Measurements from ENCODE around the gene PHF12. TPM values are rescaled to one million over a fixed set of nuclear protein-coding genes. Genes with fewer than 3 reads are reported as not detected.

Gene PHF12
- total and polyA plus RNA-seq, 2 of the 8 experiments (the other 6 are each of a cell fraction or from before 2014, with no cell fraction given): 38.8 to 65.7 TPM

- 90% methylated on average over 7 of the region's 7 CpGs; no CpG with 5 or more reads in 1 of the 2 experiments for WGBS, 2 experiments (ENCODE audit: extremely low coverage in 1 of 2, insufficient coverage in 1 of 2, insufficient read length in 1 of 2, insufficient replicate concordance in 2 of 2, low coverage in 1 of 2, low lambda C conversion rate in 2 of 2, missing lambda C conversion rate in 1 of 2)
- H2BK20ac ChIP-seq (ENCODE audit: low read length): no peak overlapping the region
- H2AK5ac ChIP-seq (ENCODE audit: low read depth, low read length): no peak overlapping the region
- H4K5ac ChIP-seq (ENCODE audit: insufficient read length, low read depth, low read length): no peak overlapping the region
- no peak overlapping the region for H4K8ac ChIP-seq (ENCODE audit: extremely low read depth, insufficient read depth, low read length)
- TF ChIP-seq ATF2 (IDR thresholded peaks at IDR 0.05; ENCODE audit: low read length) (no peak), SAP30 (IDR thresholded peaks at IDR 0.05; ENCODE audit: insufficient read depth, insufficient replicate concordance, low read length) (no peak), USF2 (IDR thresholded peaks at IDR 0.05; ENCODE audit: low read length) (no peak), CHD2 (IDR thresholded peaks at IDR 0.05; ENCODE audit: low read length) (no peak), SP2 (IDR thresholded peaks at IDR 0.05; ENCODE audit: low read length) (no peak), TAF7 (optimal IDR thresholded peaks at IDR 0.05; ENCODE audit: borderline replicate concordance, low read depth, low read length) (no peak), RNF2 (IDR thresholded peaks at IDR 0.05; ENCODE audit: borderline replicate concordance, low read depth, low read length, missing control alignments, poor library complexity, severe bottlenecking) (no peak), RFX5 (IDR thresholded peaks at IDR 0.05; ENCODE audit: borderline replicate concordance, low read depth, low read length) (no peak), MAX (IDR thresholded peaks at IDR 0.05) (no peak), KDM5A (IDR thresholded peaks at IDR 0.05; ENCODE audit: low read length) (no peak)
- H3K27ac ChIP-seq (ENCODE audit: low read depth, low read length): no peak overlapping the region
- H3K56ac ChIP-seq (replicated peaks; ENCODE audit: insufficient read length, low read depth, low read length): no peak overlapping the region
- no peak overlapping the region for H2BK5ac ChIP-seq (ENCODE audit: low read depth, low read length)
- H3K4me2 ChIP-seq (ENCODE audit: insufficient read depth in 1 of 2, low read depth in 2 of 2, low read length in 2 of 2): no peak overlapping the region
- no peaks in the 10 kb centered on the region for H3K79me2 ChIP-seq (ENCODE audit: control insufficient read depth in 1 of 2, insufficient read depth in 2 of 2, low read length in 2 of 2)
- no peaks in the 10 kb centered on the region for H3K9me3 ChIP-seq (ENCODE audit: insufficient read depth in 2 of 2, low read depth in 1 of 2, low read length in 1 of 2)
- H3K4me1 ChIP-seq (replicated peaks in 1 of 4; ENCODE audit: control insufficient read depth in 3 of 4, insufficient read depth in 4 of 4, low read length in 3 of 4): peaks cover 0 to 4% (median 2%) of the 10 kb centered on the region in 4 experiments; a peak in 3 of 7 replicates
- H3K4me3 ChIP-seq (ENCODE audit: extremely low read depth in 1 of 4, insufficient read depth in 2 of 4, low read depth in 3 of 4, low read length in 4 of 4): no peak overlapping the region
- H2BK12ac ChIP-seq (ENCODE audit: low read depth, low read length): no peak overlapping the region
- no peaks in the 10 kb centered on the region for H3K36me3 ChIP-seq (ENCODE audit: control insufficient read depth in 2 of 4, insufficient read depth in 4 of 4, low read length in 3 of 4)
- H3K18ac ChIP-seq (ENCODE audit: extremely low read depth, low read length): no peak overlapping the region
- no peak overlapping the region; a peak in 1 of 7 replicates for H3K9ac ChIP-seq (replicated peaks in 1 of 4; ENCODE audit: extremely low read depth in 1 of 4, low read depth in 3 of 4, low read length in 3 of 4)
- ChIA-PET POLR2A (ENCODE audit: partially characterized antibody) (interaction anchor here (2.0 kb wide), 1 partner anchor 8 kb away, joined by 9 read pairs; no protein-coding TSS in a partner anchor), CTCF (ENCODE audit: partially characterized antibody) (interaction anchor here (1.0 to 15.6 kb wide), 7 partner anchors 8 to 154 kb away, joined by 3 to 548 read pairs (median 3); partner anchors contain the start of gene PHF12)
- DNase-seq (ENCODE audit: low read depth in 1 of 2, low spot score in 2 of 2) (no peak), FAIRE-seq (no peak)
- H3K27me3 ChIP-seq (replicated peaks in 1 of 4; ENCODE audit: control insufficient read depth in 3 of 4, extremely low read depth in 1 of 4, insufficient read depth in 3 of 4, low read length in 3 of 4): no peaks in the 10 kb centered on the region; a peak in 1 of 7 replicates
- H4K20me1 ChIP-seq (replicated peaks in 1 of 2; ENCODE audit: control insufficient read depth in 1 of 2, insufficient read depth in 2 of 2, low read length in 2 of 2): no peaks in the 10 kb centered on the region
- no peak overlapping the region for H3K14ac ChIP-seq (ENCODE audit: insufficient read length)
- H3K79me1 ChIP-seq (ENCODE audit: low read depth, low read length): no peaks in the 10 kb centered on the region
- H2BK15ac ChIP-seq (ENCODE audit: low read length): no peak overlapping the region
- H2BK120ac ChIP-seq (replicated peaks; ENCODE audit: low read depth, low read length): no peak overlapping the region
- H3K4ac ChIP-seq (replicated peaks; ENCODE audit: insufficient read length, low read depth, low read length): no peak overlapping the region
- no peaks in the 10 kb centered on the region for H3K23me2 ChIP-seq (ENCODE audit: low read depth, low read length)
- H4K91ac ChIP-seq (replicated peaks; ENCODE audit: insufficient read length, low read length): no peak overlapping the region
- H3K23ac ChIP-seq (ENCODE audit: insufficient read length): no peak overlapping the region
- H2AFZ ChIP-seq (ENCODE audit: low read length): no peak overlapping the region
These were observed 10.1 kb upstream of the PHF12 start for GRCh38 chr17:28961391-28961790.
